Measurements from ENCODE around the gene SPOCK1. TPM values are rescaled to one million over a fixed set of nuclear protein-coding genes. Genes with fewer than 3 reads are reported as not detected.

SPOCK1 gene
- total and polyA plus RNA-seq, 2 experiments from 2014 or later, result 8.2 to 10.5 TPM

- H3K4me1 ChIP-seq (ENCODE audit: insufficient read depth), result no peaks in the 10 kb centered on the region
- H3K4me3 ChIP-seq, result no peak overlapping the region
- Mint-ChIP-seq H3K9me3 (no peaks in the 10 kb centered on the region), H3K27me3 (ENCODE audit: insufficient read depth, low read depth, poor library complexity) (peaks cover 2% of the 10 kb centered on the region), H3K36me3 (ENCODE audit: low read depth) (no peaks in the 10 kb centered on the region), H3K27ac (no peak overlapping the region), H3K4me1 (peaks cover 7% of the 10 kb centered on the region; the same call in 2 of the 3 replicates), H3K4me3 (no peak overlapping the region)
- H3K79me2 ChIP-seq (replicated peaks; ENCODE audit: insufficient read depth), result no peaks in the 10 kb centered on the region
- no peaks in the 10 kb centered on the region for H3F3A ChIP-seq (replicated peaks; ENCODE audit: low read depth)
- DNase-seq (ENCODE audit: low spot score) (peak; percentile 78), ATAC-seq (peak; percentile 98)
- H3K36me3 ChIP-seq (ENCODE audit: insufficient read depth), result no peaks in the 10 kb centered on the region
- no peak overlapping the region for H2AFZ ChIP-seq
- peaks cover 7% of the 10 kb centered on the region; the same call in 1 of the 2 replicates for H3K9me2 ChIP-seq (ENCODE audit: insufficient read depth)
- H3K27ac ChIP-seq (ENCODE audit: low read depth), result no peak overlapping the region
- H3K27me3 ChIP-seq (ENCODE audit: insufficient read depth), result no peaks in the 10 kb centered on the region
- TF ChIP-seq CTCF (conservative IDR thresholded peaks at IDR 0.05; ENCODE audit: low read depth in 2 of 2), result peak; percentile 42 to 59
- no peak for TF ChIP-seq CREB1 (CRISPR knock-in tag; IDR thresholded peaks at IDR 0.05; ENCODE audit: low read depth)
- no peaks in the 10 kb centered on the region; the same call in none of the 2 replicates for H4K20me1 ChIP-seq (replicated peaks; ENCODE audit: insufficient read depth)
- no peak overlapping the region for H3K4me2 ChIP-seq
Measured at GRCh38 chr5:137461391-137462264, 37.5 kb downstream of the SPOCK1 start.

DNA sequence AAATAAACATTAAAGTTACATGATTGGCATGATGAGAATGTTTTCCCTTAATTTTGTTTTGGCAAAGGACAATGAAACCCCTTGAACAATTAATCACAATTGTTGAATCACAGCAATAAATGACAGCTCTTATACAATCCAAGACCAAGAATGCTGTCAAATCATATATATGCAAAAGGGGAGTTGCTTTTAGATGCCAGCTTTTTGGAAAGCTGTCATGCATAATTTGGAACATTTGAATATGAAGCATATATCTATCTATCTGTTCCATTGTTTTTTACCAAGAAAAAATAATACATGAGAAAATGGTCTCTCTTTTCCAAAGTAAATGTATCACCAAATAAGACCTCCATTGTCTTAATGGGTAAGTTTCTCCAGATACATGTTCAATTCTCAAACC lies 44.5 kb downstream of the SPOCK1 start:
- no peaks in the 10 kb centered on the region for H3K4me1 ChIP-seq (ENCODE audit: insufficient read depth)
- DNase-seq (ENCODE audit: low spot score) (no peak), ATAC-seq (no peak)
- H3K4me3 ChIP-seq, result no peak overlapping the region
- TF ChIP-seq EZH2phosphoT487 (IDR thresholded peaks at IDR 0.05; ENCODE audit: unreplicated experiment), result no peak
- no peak for TF ChIP-seq REST (IDR thresholded peaks at IDR 0.05; ENCODE audit: unreplicated experiment)
- TF ChIP-seq EZH2 (IDR thresholded peaks at IDR 0.05; ENCODE audit: low read depth, unreplicated experiment), result no peak
- TF ChIP-seq ZNF114 (CRISPR knock-in tag; IDR thresholded peaks at IDR 0.05), result no peak
- TF ChIP-seq CREB1 (CRISPR knock-in tag; IDR thresholded peaks at IDR 0.05; ENCODE audit: low read depth), result no peak
- TF ChIP-seq CTCF (conservative IDR thresholded peaks at IDR 0.05; ENCODE audit: low read depth in 2 of 2), result no peak
- no peak for TF ChIP-seq ZNF331 (CRISPR knock-in tag; IDR thresholded peaks at IDR 0.05; ENCODE audit: low read depth)
- TF ChIP-seq ETS1 (IDR thresholded peaks at IDR 0.05), result no peak
- TF ChIP-seq NANOG (IDR thresholded peaks at IDR 0.05; ENCODE audit: borderline replicate concordance), result no peak
- TF ChIP-seq STAT1 (IDR thresholded peaks at IDR 0.05; ENCODE audit: unreplicated experiment), result no peak
- no peak for TF ChIP-seq JUNB (IDR thresholded peaks at IDR 0.05; ENCODE audit: unreplicated experiment)
- no peak for TF ChIP-seq POLR2AphosphoS5 (IDR thresholded peaks at IDR 0.05; ENCODE audit: low read depth)
- no peaks in the 10 kb centered on the region for H3F3A ChIP-seq (replicated peaks; ENCODE audit: low read depth)
- Mint-ChIP-seq H3K36me3 (ENCODE audit: low read depth) (no peaks in the 10 kb centered on the region), H3K4me1 (no peaks in the 10 kb centered on the region), H3K27ac (no peak overlapping the region), H3K4me3 (no peak overlapping the region), H3K9me3 (no peaks in the 10 kb centered on the region), H3K27me3 (ENCODE audit: insufficient read depth, low read depth, poor library complexity) (peaks cover 4% of the 10 kb centered on the region)
- H2AFZ ChIP-seq, result no peak overlapping the region
- no peaks in the 10 kb centered on the region for H3K79me2 ChIP-seq (replicated peaks; ENCODE audit: insufficient read depth)
- H3K9me2 ChIP-seq (ENCODE audit: insufficient read depth), result no peaks in the 10 kb centered on the region
- no peak overlapping the region for H3K27ac ChIP-seq (ENCODE audit: low read depth)
- no peaks in the 10 kb centered on the region for H4K20me1 ChIP-seq (replicated peaks; ENCODE audit: insufficient read depth)
- no peak overlapping the region for H3K4me2 ChIP-seq
- no peaks in the 10 kb centered on the region for H3K27me3 ChIP-seq (ENCODE audit: insufficient read depth)
- H3K36me3 ChIP-seq (ENCODE audit: insufficient read depth), result no peaks in the 10 kb centered on the region

All from GM23338 (cell line).